ENCODE measurements around the gene SLC22A5. TPM values are rescaled to one million over a fixed set of nuclear protein-coding genes. Genes with fewer than 3 reads are reported as not detected.

The SLC22A5 gene
- total RNA-seq, 1 donor from 2014 or later: 6.0 TPM

Other genes with a start within 250 kb of the SLC22A5 start
- gene P4HA2, start 141.9 kb upstream of the SLC22A5 start, total RNA-seq (ENCODE audit: insufficient read depth, low replicate concordance): 151 TPM
- gene PDLIM4, start 112.0 kb upstream of the SLC22A5 start, total RNA-seq (ENCODE audit: insufficient read depth, low replicate concordance): 47.9 TPM
- gene SLC22A4, start 75.3 kb upstream of the SLC22A5 start, total RNA-seq (ENCODE audit: insufficient read depth, low replicate concordance): 4.6 TPM
- gene IRF1, start 121.1 kb downstream of the SLC22A5 start, total RNA-seq (ENCODE audit: insufficient read depth, low replicate concordance): 13.7 TPM
- 7.7 TPM for gene IL5, start 173.8 kb downstream of the SLC22A5 start, total RNA-seq (ENCODE audit: insufficient read depth, low replicate concordance)
- gene RAD50, start 187.3 kb downstream of the SLC22A5 start, total RNA-seq (ENCODE audit: insufficient read depth, low replicate concordance): 35.9 TPM